Fibroblast of lung (primary cell): ENCODE results near the gene GOLGA6L7. TPM values are rescaled to one million over a fixed set of nuclear protein-coding genes. Genes with fewer than 3 reads are reported as not detected.
A peak's percentile ranks its signal among the peaks of the same experiment; 100 is the strongest.
"Not testable (repeated sequence)": the region's sequence is repeated elsewhere in the genome, so short reads cannot be mapped to it uniquely, and the experiment has no call there.

ENCODE experiments used
- DNase-seq, 2 donors: peaks; one replicate each; pipeline versions ENCODE4 v3.0.0 to v3.0.0-alpha.2; 2010; ENCODE audit warnings: low read depth in 2 of 2
- H2AFZ ChIP-seq: 2 replicates; pipeline ENCODE4 v1.5.1; 2012; ENCODE audit warnings: low read length, control low read depth, inconsistent platforms
- H3K27ac ChIP-seq: 2 replicates; pipeline ENCODE4 v1.5.1; 2011; ENCODE audit warnings: low read length, control low read depth; ENCODE audit not compliant: insufficient read depth
- H3K27me3 ChIP-seq: 2 replicates; pipeline ENCODE4 v1.5.1; 2011; ENCODE audit warnings: mild to moderate bottlenecking, low read length; ENCODE audit not compliant: control insufficient read depth, insufficient read depth
- H3K36me3 ChIP-seq: 2 replicates; pipeline ENCODE4 v1.5.1; 2011; ENCODE audit warnings: low read length; ENCODE audit not compliant: control insufficient read depth, insufficient read depth
- H3K4me1 ChIP-seq: 2 replicates; pipeline ENCODE4 v1.5.1; 2011; ENCODE audit warnings: low read length; ENCODE audit not compliant: control insufficient read depth, insufficient read depth; ENCODE audit errors: extremely low read depth
- H3K4me2 ChIP-seq: 2 replicates; pipeline ENCODE4 v1.5.1; 2011; ENCODE audit warnings: low read length, control low read depth; ENCODE audit not compliant: insufficient read depth; ENCODE audit errors: extremely low read depth
- H3K4me3 ChIP-seq, 4 experiments: fragments of 200-600 bp in 1 of 4; sonication (generic) in 1 of 4; replicated peaks in 1 of 4; 2 replicates each; pipeline ENCODE4 v1.5.1; 2011 to 2016; ENCODE audit warnings: low read length in 4 of 4, low read depth in 3 of 4, mild to moderate bottlenecking in 3 of 4, control low read depth in 2 of 4, inconsistent platforms in 1 of 4, mixed read lengths in 1 of 4; ENCODE audit not compliant: insufficient read depth in 1 of 4; ENCODE audit errors: control extremely low read depth in 1 of 4
- H3K79me2 ChIP-seq: 2 replicates; pipeline ENCODE4 v1.5.1; 2012; ENCODE audit warnings: mild to moderate bottlenecking, low read length, inconsistent platforms; ENCODE audit not compliant: control insufficient read depth, insufficient read depth
- H3K9ac ChIP-seq: 2 replicates; pipeline ENCODE4 v1.5.1; 2011; ENCODE audit warnings: mild to moderate bottlenecking, low read length, control low read depth; ENCODE audit not compliant: insufficient read depth
- H3K9me3 ChIP-seq: 2 replicates; pipeline ENCODE4 v1.5.1; 2012; ENCODE audit warnings: low read depth, low read length; ENCODE audit not compliant: control insufficient read depth, insufficient read depth
- H4K20me1 ChIP-seq: 2 replicates; pipeline ENCODE4 v1.5.1; 2011; ENCODE audit warnings: low read length; ENCODE audit not compliant: control insufficient read depth, insufficient read depth; ENCODE audit errors: extremely low read depth
- CTCF ChIP-seq, 2 donors: IDR thresholded peaks in 1 of 2; conservative IDR thresholded peaks in 1 of 2; 1 replicate in 1 of 2; 2 replicates in 1 of 2; pipeline ENCODE4 v1.5.1; 2011 to 2012; ENCODE audit warnings: low read length in 2 of 2, control low read depth in 1 of 2, inconsistent platforms in 1 of 2, low read depth in 1 of 2, mild to moderate bottlenecking in 1 of 2
- EZH2 ChIP-seq: IDR thresholded peaks from 2 replicates; pipeline ENCODE4 v1.5.1; 2012; ENCODE audit warnings: low read length, control low read depth, mild to moderate bottlenecking; ENCODE audit errors: missing control alignments
- polyA plus RNA-seq, 2 donors: library from polyadenylated mRNA; depleted of rRNA in 1 of 2; stranded (reverse) in 1 of 2; unstranded in 1 of 2; fragments of >200 nt; gene quantifications; 2 replicates each; pipeline ENCODE4 v1.2.1, GENCODE V29; 2011 to 2012; ENCODE audit warnings: missing spikeins in 1 of 2
- total RNA-seq: library from RNA; depleted of rRNA; stranded (reverse); fragments of >200 nt; gene quantifications from 2 replicates; pipeline ENCODE4 v1.2.1, GENCODE V29; 2014

Gene GOLGA6L7
- total and polyA plus RNA-seq, 2 donors (not counting 1 experiment from before 2014, with no cell fraction given): not detected

- no peaks in the 10 kb centered on the region for H3K79me2 ChIP-seq
- no peaks in the 10 kb centered on the region for H4K20me1 ChIP-seq
- TF ChIP-seq EZH2 (no peak), CTCF (conservative IDR thresholded peaks at IDR 0.05 in 1 of 2, IDR thresholded peaks at IDR 0.05 in 1 of 2; ENCODE audit: low read depth in 1 of 2, low read length in 2 of 2) (no peak)
- H3K27me3 ChIP-seq: no peaks in the 10 kb centered on the region
- H3K36me3 ChIP-seq: no peaks in the 10 kb centered on the region
- DNase-seq: peak in 1 of 2 donors; percentile 65
- no peak overlapping the region for H2AFZ ChIP-seq
- no peaks in the 10 kb centered on the region for H3K9me3 ChIP-seq
- H3K4me1 ChIP-seq: no peaks in the 10 kb centered on the region
- no peak overlapping the region for H3K4me3 ChIP-seq
- no peak overlapping the region for H3K9ac ChIP-seq
- no peak overlapping the region for H3K27ac ChIP-seq
- no peak overlapping the region for H3K4me2 ChIP-seq
Measured at GRCh38 chr15:28861031-28861534, 12.6 kb upstream of the GOLGA6L7 start.

GRCh38 chr15:28854578-28854977, 6.1 kb upstream of the GOLGA6L7 start:
- not testable (repeated sequence) for H3K4me2 ChIP-seq, H3K9me3 ChIP-seq, H3K36me3 ChIP-seq, H2AFZ ChIP-seq, H3K4me3 ChIP-seq, H3K4me1 ChIP-seq, H4K20me1 ChIP-seq, H3K27me3 ChIP-seq, H3K27ac ChIP-seq, H3K79me2 ChIP-seq, DNase-seq, H3K9ac ChIP-seq

- H3K27ac ChIP-seq: not testable (repeated sequence)
Measured at GRCh38 chr15:28853654-28854053, 5.2 kb upstream of the GOLGA6L7 start.

GRCh38 chr15:28849766-28850165, 1.3 kb upstream of the GOLGA6L7 start:
- not testable (repeated sequence) for H3K27ac ChIP-seq, H3K27me3 ChIP-seq, H3K36me3 ChIP-seq, H3K4me1 ChIP-seq, H3K9me3 ChIP-seq, H4K20me1 ChIP-seq, H2AFZ ChIP-seq, H3K4me3 ChIP-seq, DNase-seq, H3K4me2 ChIP-seq, H3K79me2 ChIP-seq, H3K9ac ChIP-seq

More at GRCh38 chr15:28853654-28854053, 5.2 kb upstream of the GOLGA6L7 start:
- not testable (repeated sequence) for H2AFZ ChIP-seq, H3K4me1 ChIP-seq, H3K9me3 ChIP-seq, H3K79me2 ChIP-seq, H3K4me2 ChIP-seq, H3K36me3 ChIP-seq, H3K27me3 ChIP-seq, H4K20me1 ChIP-seq, H3K4me3 ChIP-seq, H3K9ac ChIP-seq, DNase-seq

- not testable (repeated sequence) for H3K9ac ChIP-seq, H3K27me3 ChIP-seq, H3K79me2 ChIP-seq, H3K4me3 ChIP-seq, DNase-seq, H2AFZ ChIP-seq, H3K4me1 ChIP-seq, H3K27ac ChIP-seq, H4K20me1 ChIP-seq, H3K36me3 ChIP-seq, H3K9me3 ChIP-seq, H3K4me2 ChIP-seq
Measured at GRCh38 chr15:28849271-28849670, 827 bp upstream of the GOLGA6L7 start.

GRCh38 chr15:28847959-28848358, 485 bp downstream of the GOLGA6L7 start:
- not testable (repeated sequence) for H3K4me2 ChIP-seq, DNase-seq, H3K4me3 ChIP-seq, H3K27ac ChIP-seq, H3K4me1 ChIP-seq, H2AFZ ChIP-seq, H4K20me1 ChIP-seq, H3K9me3 ChIP-seq, H3K79me2 ChIP-seq, H3K27me3 ChIP-seq, H3K9ac ChIP-seq, H3K36me3 ChIP-seq
